Measurements from ENCODE around the gene NBAS. TPM values are rescaled to one million over a fixed set of nuclear protein-coding genes. Genes with fewer than 3 reads are reported as not detected.

The NBAS gene
- total and polyA plus RNA-seq, 2 of the 4 experiments (the other 2 are of a cell fraction), result 22.3 to 105 TPM

DNA sequence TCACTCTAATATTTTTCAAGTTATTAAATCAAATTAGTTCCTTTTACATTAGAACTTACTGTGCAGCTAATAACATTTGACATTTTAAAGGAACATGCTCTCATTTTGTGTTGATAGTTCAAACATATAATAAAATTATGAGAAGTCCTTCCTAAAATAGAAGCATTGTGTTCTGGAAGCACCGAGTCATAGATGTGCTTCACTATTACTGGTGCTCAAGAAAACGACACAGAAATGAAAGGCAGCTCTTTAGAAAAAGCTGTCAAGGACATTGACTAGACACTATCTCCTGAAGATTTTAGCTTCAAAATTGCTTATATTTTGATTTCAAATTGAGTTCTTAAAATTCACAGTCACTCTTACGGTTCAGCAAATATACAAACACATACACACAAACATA lies 338.3 kb downstream of the NBAS start:
- Histone ChIP-seq H4K20me1 (ENCODE audit: insufficient read depth, low read length) (no peaks in the 10 kb centered on the region), H3K36me3 (ENCODE audit: control insufficient read depth, insufficient read depth, low read length) (peaks cover 12% of the 10 kb centered on the region; the same call in 1 of the 2 replicates), H3K27me3 (ENCODE audit: control insufficient read depth, insufficient read depth, low read length) (no peaks in the 10 kb centered on the region), H2AK9ac (replicated peaks; ENCODE audit: low read depth, low read length, poor library complexity) (no peak overlapping the region), H3K4me1 (ENCODE audit: control insufficient read depth, insufficient read depth, low read length) (peaks cover 3% of the 10 kb centered on the region), H2AFZ (replicated peaks; ENCODE audit: low read length, poor library complexity) (no peak overlapping the region), H3K9me3 (ENCODE audit: control insufficient read depth, insufficient read depth, low read length) (no peaks in the 10 kb centered on the region), H4K91ac (ENCODE audit: insufficient read depth, low read depth, low read length) (no peak overlapping the region), H2BK20ac (ENCODE audit: low read depth, low read length) (no peak overlapping the region), H3K18ac (ENCODE audit: low read depth, low read length) (no peak overlapping the region), H2BK15ac (ENCODE audit: low read depth, low read length) (no peak overlapping the region), H3K9me1 (ENCODE audit: insufficient read depth, low read length) (0 out of 2 replicates have a peak, but pooled peaks cover 3% of the 10 kb centered on the region), H3K4me2 (ENCODE audit: low read depth, low read length) (no peak overlapping the region), H3K4ac (ENCODE audit: low read depth, low read length) (no peak overlapping the region), H3K9ac (ENCODE audit: low read depth, low read length) (no peak overlapping the region), H3K27ac (ENCODE audit: insufficient read depth, low read length) (no peak overlapping the region), H2BK120ac (ENCODE audit: low read depth, low read length) (no peak overlapping the region), H3K14ac (replicated peaks; ENCODE audit: low read depth, low read length) (no peak overlapping the region), H4K5ac (ENCODE audit: low read depth, low read length) (no peak overlapping the region), H3K56ac (ENCODE audit: extremely low read depth, insufficient read depth, low read length) (no peak overlapping the region), H2AK5ac (ENCODE audit: low read depth, low read length) (no peak overlapping the region), H3K4me3 (ENCODE audit: insufficient read depth, low read depth, low read length) (no peak overlapping the region), H3K79me1 (ENCODE audit: low read depth in 1 of 2, low read length in 2 of 2) (no peaks in the 10 kb centered on the region), H4K8ac (ENCODE audit: low read depth in 2 of 2, low read length in 2 of 2) (no peak overlapping the region), H2BK5ac (ENCODE audit: low read depth, low read length, poor library complexity, severe bottlenecking) (no peak overlapping the region), H3K23ac (ENCODE audit: low read depth, low read length) (no peak overlapping the region)
- POLR2A ChIA-PET (ENCODE audit: unreplicated experiment), result no interaction called here
- CTCF ChIA-PET, result interaction anchor here (1.2 kb wide), 1 partner anchor 9 kb away, joined by 3 read pairs; no protein-coding TSS in a partner anchor
- intact Hi-C loops (cut with micrococcal nuclease), result no loop called here
- WGBS, 2 experiments (ENCODE audit: extremely low coverage in 2 of 2, insufficient read length in 1 of 2), result no CpG with 5 or more reads among the region's 3 CpGs
- TF ChIP-seq CHD1 (IDR thresholded peaks at IDR 0.05; ENCODE audit: low read depth, low read length), result no peak
- no peak for TF ChIP-seq NFE2L2 (IDR thresholded peaks at IDR 0.05; ENCODE audit: low read depth, low read length)
- no peak for TF ChIP-seq RFX5 (IDR thresholded peaks at IDR 0.05; ENCODE audit: low read depth, low read length)
- no peak for TF ChIP-seq MAZ (IDR thresholded peaks at IDR 0.05; ENCODE audit: borderline replicate concordance, low read depth, low read length)
- TF ChIP-seq POLR2A (IDR thresholded peaks at IDR 0.05; ENCODE audit: low read depth, low read length), result no peak
- TF ChIP-seq, protein P1, sequence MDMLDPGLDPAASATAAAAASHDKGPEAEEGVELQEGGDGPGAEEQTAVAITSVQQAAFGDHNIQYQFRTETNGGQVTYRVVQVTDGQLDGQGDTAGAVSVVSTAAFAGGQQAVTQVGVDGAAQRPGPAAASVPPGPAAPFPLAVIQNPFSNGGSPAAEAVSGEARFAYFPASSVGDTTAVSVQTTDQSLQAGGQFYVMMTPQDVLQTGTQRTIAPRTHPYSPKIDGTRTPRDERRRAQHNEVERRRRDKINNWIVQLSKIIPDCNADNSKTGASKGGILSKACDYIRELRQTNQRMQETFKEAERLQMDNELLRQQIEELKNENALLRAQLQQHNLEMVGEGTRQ (IDR thresholded peaks at IDR 0.05; ENCODE audit: low read depth, low read length), result no peak
- TF ChIP-seq, protein P2, sequence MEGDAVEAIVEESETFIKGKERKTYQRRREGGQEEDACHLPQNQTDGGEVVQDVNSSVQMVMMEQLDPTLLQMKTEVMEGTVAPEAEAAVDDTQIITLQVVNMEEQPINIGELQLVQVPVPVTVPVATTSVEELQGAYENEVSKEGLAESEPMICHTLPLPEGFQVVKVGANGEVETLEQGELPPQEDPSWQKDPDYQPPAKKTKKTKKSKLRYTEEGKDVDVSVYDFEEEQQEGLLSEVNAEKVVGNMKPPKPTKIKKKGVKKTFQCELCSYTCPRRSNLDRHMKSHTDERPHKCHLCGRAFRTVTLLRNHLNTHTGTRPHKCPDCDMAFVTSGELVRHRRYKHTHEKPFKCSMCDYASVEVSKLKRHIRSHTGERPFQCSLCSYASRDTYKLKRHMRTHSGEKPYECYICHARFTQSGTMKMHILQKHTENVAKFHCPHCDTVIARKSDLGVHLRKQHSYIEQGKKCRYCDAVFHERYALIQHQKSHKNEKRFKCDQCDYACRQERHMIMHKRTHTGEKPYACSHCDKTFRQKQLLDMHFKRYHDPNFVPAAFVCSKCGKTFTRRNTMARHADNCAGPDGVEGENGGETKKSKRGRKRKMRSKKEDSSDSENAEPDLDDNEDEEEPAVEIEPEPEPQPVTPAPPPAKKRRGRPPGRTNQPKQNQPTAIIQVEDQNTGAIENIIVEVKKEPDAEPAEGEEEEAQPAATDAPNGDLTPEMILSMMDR (conservative IDR thresholded peaks at IDR 0.05; ENCODE audit: low read depth, low read length), result no peak
- no peak for TF ChIP-seq BHLHE40 (IDR thresholded peaks at IDR 0.05; ENCODE audit: low read depth, low read length)
- no peak for TF ChIP-seq MXI1 (IDR thresholded peaks at IDR 0.05; ENCODE audit: borderline replicate concordance, low read depth, low read length)
- TF ChIP-seq FOS (IDR thresholded peaks at IDR 0.05; ENCODE audit: low read depth, low read length), result no peak
- TF ChIP-seq RAD21 (IDR thresholded peaks at IDR 0.05; ENCODE audit: low read length), result no peak
- TF ChIP-seq CEBPB (IDR thresholded peaks at IDR 0.05; ENCODE audit: low read depth, low read length), result no peak
- no peak for TF ChIP-seq MAFK (IDR thresholded peaks at IDR 0.05; ENCODE audit: low read depth, low read length)
- TF ChIP-seq RCOR1 (IDR thresholded peaks at IDR 0.05; ENCODE audit: insufficient replicate concordance, low read length), result no peak
- TF ChIP-seq SMC3 (IDR thresholded peaks at IDR 0.05; ENCODE audit: low read depth, low read length), result no peak
- TF ChIP-seq, protein P3, sequence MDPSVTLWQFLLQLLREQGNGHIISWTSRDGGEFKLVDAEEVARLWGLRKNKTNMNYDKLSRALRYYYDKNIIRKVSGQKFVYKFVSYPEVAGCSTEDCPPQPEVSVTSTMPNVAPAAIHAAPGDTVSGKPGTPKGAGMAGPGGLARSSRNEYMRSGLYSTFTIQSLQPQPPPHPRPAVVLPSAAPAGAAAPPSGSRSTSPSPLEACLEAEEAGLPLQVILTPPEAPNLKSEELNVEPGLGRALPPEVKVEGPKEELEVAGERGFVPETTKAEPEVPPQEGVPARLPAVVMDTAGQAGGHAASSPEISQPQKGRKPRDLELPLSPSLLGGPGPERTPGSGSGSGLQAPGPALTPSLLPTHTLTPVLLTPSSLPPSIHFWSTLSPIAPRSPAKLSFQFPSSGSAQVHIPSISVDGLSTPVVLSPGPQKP (IDR thresholded peaks at IDR 0.05; ENCODE audit: borderline replicate concordance, low read depth, low read length), result no peak
- BruUV-seq (replicated peaks), result no TSS peak
- in situ Hi-C loops (cut with MboI; ENCODE audit: low sequenced_read_pairs), result no loop called here
- no peak for ATAC-seq (ENCODE audit: low read depth)
- dilution Hi-C loops (cut with HindIII; ENCODE audit: low sequenced_read_pairs, unreplicated experiment), result no loop called here
- DNase-seq, result no peak

Data from IMR-90 (cell line).